ENCODE data around the gene MAML1.

- TF ChIP-seq CTCF (IDR thresholded peaks at IDR 0.05) (no peak), POLR2AphosphoS5 (IDR thresholded peaks at IDR 0.05) (no peak), POLR2A (IDR thresholded peaks at IDR 0.05) (no peak), EP300 (IDR thresholded peaks at IDR 0.05) (no peak)
These were observed 38.8 kb downstream of the MAML1 start for GRCh38 chr5:179771311-179771895.

All from gastroesophageal sphincter (tissue), 3 donors.